Heart left ventricle (tissue), 16 donors: ENCODE measurements around the gene HAUS3. TPM values are rescaled to one million over a fixed set of nuclear protein-coding genes. Genes with fewer than 3 reads are reported as not detected.

Experiments used
- ATAC-seq, 4 donors: fragments of 200-7000 bp; cut with Tn5 transposase; one replicate each; pipeline ENCODE4 v1.9.1; 2020 to 2022; ENCODE audit warnings: moderate library complexity in 4 of 4, mild to moderate bottlenecking in 3 of 4, moderate number of reproducible peaks in 1 of 4
- DNase-seq, 5 donors: peaks; one replicate each; pipeline ENCODE4 v3.0.0-alpha.2; 2020
- H3K27ac ChIP-seq, 12 donors: fragments of 200-600 bp; sonication (generic) in 4 of 12; one replicate each; pipeline versions ENCODE4 v1.5.0 to v1.8.0; 2016 to 2022; ENCODE audit warnings: mild to moderate bottlenecking in 2 of 12
- H3K27me3 ChIP-seq, 9 donors: fragments of 200-600 bp; sonication (generic) in 2 of 9; one replicate each; pipeline versions ENCODE4 v1.5.1 to v1.8.0; 2016 to 2022; ENCODE audit warnings: mild to moderate bottlenecking in 3 of 9
- H3K36me3 ChIP-seq, 9 donors: fragments of 200-600 bp; sonication (generic) in 2 of 9; one replicate each; pipeline versions ENCODE4 v1.5.0 to v1.8.0; 2018 to 2022; ENCODE audit warnings: mild to moderate bottlenecking in 2 of 9
- H3K4me1 ChIP-seq, 12 donors: fragments of 200-600 bp; sonication (generic) in 4 of 12; one replicate each; pipeline versions ENCODE4 v1.5.0 to v1.8.0; 2016 to 2022; ENCODE audit warnings: mild to moderate bottlenecking in 3 of 12
- H3K4me3 ChIP-seq, 12 donors: fragments of 200-600 bp; sonication (generic) in 4 of 12; one replicate each; pipeline versions ENCODE4 v1.5.0 to v1.8.0; 2017 to 2022; ENCODE audit warnings: mild to moderate bottlenecking in 9 of 12, moderate library complexity in 4 of 12
- H3K9me3 ChIP-seq, 12 donors: fragments of 200-600 bp; sonication (generic) in 4 of 12; one replicate each; pipeline versions ENCODE4 v1.5.0 to v1.8.0; 2016 to 2022; ENCODE audit warnings: mild to moderate bottlenecking in 1 of 12
- CTCF ChIP-seq, 12 donors: fragments of 200-600 bp; sonication (generic) in 4 of 12; IDR thresholded peaks; one replicate each; pipeline versions ENCODE4 v1.5.0 to v1.8.0; 2018 to 2022; ENCODE audit warnings: antibody characterized with exemption in 12 of 12, mild to moderate bottlenecking in 5 of 12
- POLR2A ChIP-seq, 2 donors: fragments of 450-650 bp; IDR thresholded peaks; one replicate each; pipeline ENCODE4 v1.6.1; 2017; ENCODE audit warnings: antibody characterized with exemption in 2 of 2, mild to moderate bottlenecking in 2 of 2, moderate library complexity in 2 of 2
- WGBS, 4 donors: extraction: QIAGEN DNeasy Blood & Tissue Kit in 2 of 4; methylation state at CpG; one replicate each; pipeline versions ENCODE4 v1.1.5 to v1.1.7; 2013 to 2018; 5-methylcytosine and 5-hydroxymethylcytosine counted together
- intact Hi-C, 10 donors: fragments of 100-400 bp; cut with DNase I; formaldehyde crosslinking; loops; one replicate each; pipeline versions ENCODE4 v1.11.1 to v1.14.2; 2022
- polyA plus RNA-seq, 2 donors: library from polyadenylated mRNA; stranded (reverse); fragments of 200-250 nt; gene quantifications; one replicate each; pipeline ENCODE4 v1.2.3, GENCODE V29; 2013
- total RNA-seq, 9 donors: library from RNA; depleted of rRNA in 2 of 9; stranded (reverse); fragments of >200 nt in 2 of 9; fragmentation: NEBNext Ultra II Directional in 3 of 9; extraction: Animal tissue kit (Norgen Biotek cat#: 25700) in 3 of 9; gene quantifications; one replicate each; pipeline versions ENCODE4 v1.1.0 to v1.2.4, GENCODE V29; 2016 to 2023
- donor health status: ischemic (EF 13 %, LVEDD 7.1; RV severe dilation, severe dysfunction).
- donor health status: healthy with polysubstance abuse.
- donor health status: DM: no; HTN: yes; CAD: no.
- donor health status: DM: no; HTN: no; CAD: no.
- donor health status: ischemic (EF 25% LVEDD 6.9; RV normal size, moderate dysfunction).
- donor health status: ischemic (EF 25% LVEDD 5.7; RV mildly dilated, moderate dysfunction).
- donor health status: healthy.
- donor health status: DM: yes; HTN: yes; CAD: no.
- donor health status: ischemic (EF 35%, LVEDD 5.7; RV mildly dilated, moderate dysfunction).
- donor health status: nonischemic (EF 11% LVEDD 7.7; RV severe dilation, severe dysfunction).
- donor health status: DM: yes; HTN: yes; CAD: no.
- donor health status: PGD.
- donor health status: ischemic (EF 29% LVEDD 5.4; RV normal size, mild dysfunction).
- donor health status: nonischemic (EF 23%, LVEDD 6.1; RV moderate dilation, normal function).

HAUS3 gene
- total and polyA plus RNA-seq, 11 donors: 4.2 to 8.3 (median 6.3) TPM

DNA sequence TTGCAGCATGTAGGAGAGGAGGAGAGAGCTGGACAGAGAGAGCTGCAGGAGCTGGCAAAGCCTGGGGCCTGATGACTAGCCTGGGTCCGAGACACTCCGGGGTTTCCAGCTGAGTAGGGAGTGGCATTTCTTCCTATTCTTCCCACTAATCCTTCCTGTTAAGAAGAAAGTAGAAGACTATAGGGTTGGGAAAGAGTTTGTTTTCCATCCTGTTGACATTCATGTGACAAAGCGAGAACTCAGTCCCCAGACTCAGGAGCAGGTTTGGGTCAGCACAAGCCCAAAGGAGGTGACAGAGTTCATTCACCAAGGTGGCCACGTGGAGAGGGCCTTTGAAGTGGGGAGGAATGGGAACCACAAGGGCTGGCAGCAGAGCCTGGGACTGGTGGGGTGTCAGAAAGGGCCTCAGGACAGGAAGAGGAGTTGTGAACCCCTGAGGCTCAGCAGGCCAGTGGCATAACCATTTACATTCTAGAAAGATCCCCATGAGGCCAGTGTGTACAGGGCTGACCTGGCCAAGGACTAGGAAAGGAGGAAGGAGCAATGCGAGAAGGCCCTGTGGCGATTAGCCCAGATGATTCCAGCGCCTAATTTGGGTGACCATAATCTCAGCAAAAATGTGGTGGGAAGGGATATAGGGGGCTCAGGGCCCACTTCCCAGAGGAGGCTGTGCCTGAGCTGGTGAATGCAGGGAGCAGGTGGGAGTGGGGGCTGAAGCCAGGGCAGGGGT, 3.3 kb upstream of the HAUS3 start:
- Histone ChIP-seq H3K27me3 (no peaks in the 10 kb centered on the region), H3K9me3 (no peaks in the 10 kb centered on the region), H3K4me3 (no peak overlapping the region), H3K27ac (peak overlapping the region; percentile 12 to 81 (median 48)), H3K36me3 (peaks cover 0 to 36% (median 27%) of the 10 kb centered on the region in 9 donors), H3K4me1 (peaks cover 4 to 51% (median 36%) of the 10 kb centered on the region in 12 donors)
- ATAC-seq (no peak), DNase-seq (no peak)
- 58 to 65% (median 62%) methylated on average over 7 of the region's 7 CpGs for WGBS, 4 donors
- no peak for TF ChIP-seq CTCF (IDR thresholded peaks at IDR 0.05)
- TF ChIP-seq POLR2A (IDR thresholded peaks at IDR 0.05): no peak
- intact Hi-C loops: loop anchor here in 3 of 10 donors (10.0 kb wide), 3 partner anchors 290 to 720 kb away; partner anchors contain the start of genes FAM193A (in 1 of the 3), GRK4 (in 1 of the 3) and NOP14 (in 1 of the 3)

DNA sequence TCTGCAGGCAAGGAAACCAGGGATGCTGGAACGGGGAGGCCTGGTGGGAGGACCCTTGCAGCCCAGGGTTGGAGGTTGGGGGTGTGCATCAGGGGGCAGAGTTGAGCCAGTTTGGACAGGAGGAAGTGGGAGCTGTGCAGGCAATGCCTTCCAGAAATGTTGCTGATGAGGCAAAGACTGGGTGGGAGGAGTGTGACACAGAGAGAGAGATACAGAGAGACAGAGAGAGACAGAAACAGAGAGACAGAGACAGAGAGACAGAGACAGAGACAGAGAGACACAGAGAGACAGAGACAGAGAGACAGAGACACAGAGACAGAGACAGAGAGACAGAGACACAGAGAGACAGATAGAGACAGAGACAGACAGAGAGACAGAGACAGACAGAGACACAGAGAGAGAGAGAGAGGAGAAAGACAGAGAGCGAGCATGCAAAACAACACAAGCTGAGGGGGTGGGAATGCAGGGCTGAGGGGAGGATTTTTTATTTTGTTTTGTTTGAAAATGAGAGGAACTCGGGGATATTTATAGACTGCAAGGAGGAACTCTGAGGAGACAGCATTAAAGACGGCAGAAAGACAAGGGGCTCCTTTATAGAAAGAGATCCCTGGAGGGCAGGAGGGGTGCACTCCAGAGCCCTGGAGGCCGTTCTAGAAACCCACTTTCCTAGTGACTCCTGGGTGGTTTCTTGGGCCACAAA, 1.9 kb upstream of the HAUS3 start:
- H3K27ac ChIP-seq: peak overlapping the region; percentile 14 to 81 (median 49)
- no peaks in the 10 kb centered on the region for H3K9me3 ChIP-seq
- H3K27me3 ChIP-seq: no peaks in the 10 kb centered on the region
- peaks cover 0 to 29% (median 19%) of the 10 kb centered on the region in 9 donors for H3K36me3 ChIP-seq
- ATAC-seq: peak; percentile 11 to 54 (median 26)
- WGBS, 4 donors: 37 to 44% (median 39%) methylated on average over 5 of the region's 5 CpGs
- H3K4me3 ChIP-seq: peak overlapping the region in 4 of 12 donors; percentile 4 to 23 (median 11)
- peaks cover 4 to 64% (median 50%) of the 10 kb centered on the region in 12 donors for H3K4me1 ChIP-seq
- TF ChIP-seq CTCF (IDR thresholded peaks at IDR 0.05) (peak in 10 of 12 donors; percentile 25 to 55 (median 36)), POLR2A (IDR thresholded peaks at IDR 0.05) (no peak)
- intact Hi-C loops: loop anchor here in 8 of 10 donors (2.0 to 10.0 kb wide), 12 partner anchors 13 to 721 kb away; partner anchors contain the start of genes CFAP99 (in 3 of the 8), ZFYVE28 (in 3 of the 8), FAM193A (in 2 of the 8) and GRK4 (in 1 of the 8)
- peak in 4 of 5 donors; percentile 64 to 75 (median 70) for DNase-seq

DNA sequence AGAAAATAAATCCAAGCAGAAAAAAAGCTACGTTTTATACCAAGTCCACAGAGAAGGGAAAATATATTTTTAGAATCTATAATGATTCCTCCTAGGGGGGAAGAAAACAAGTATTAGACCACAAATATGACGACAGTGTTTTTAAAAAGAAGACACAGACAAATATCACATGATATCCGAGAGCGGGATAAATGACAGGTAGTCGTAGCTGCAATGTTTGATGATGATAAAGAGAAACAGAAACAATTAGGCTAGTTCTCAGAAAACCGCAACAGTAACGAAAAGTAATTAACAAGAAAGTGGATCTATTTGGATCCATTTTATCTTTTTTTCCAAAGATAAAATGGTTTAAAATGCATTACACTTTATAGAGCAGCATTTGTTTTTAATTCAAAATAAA, 918 bp downstream of the HAUS3 start:
- peak overlapping the region; percentile 89 to 99 (median 94) for H3K4me3 ChIP-seq
- H3K9me3 ChIP-seq: no peaks in the 10 kb centered on the region
- DNase-seq (no peak), ATAC-seq (no peak)
- H3K36me3 ChIP-seq: peaks cover 0 to 38% (median 13%) of the 10 kb centered on the region in 9 donors
- H3K4me1 ChIP-seq: peaks cover 4 to 81% (median 58%) of the 10 kb centered on the region in 12 donors
- WGBS, 4 donors: 9 to 11% (median 10%) methylated on average over 7 of the region's 7 CpGs
- H3K27ac ChIP-seq: peak overlapping the region in 7 of 12 donors; percentile 80 to 87 (median 83)
- no peak for TF ChIP-seq POLR2A (IDR thresholded peaks at IDR 0.05)
- TF ChIP-seq CTCF (IDR thresholded peaks at IDR 0.05): no peak
- no peaks in the 10 kb centered on the region for H3K27me3 ChIP-seq
- intact Hi-C loops: loop anchor here in 8 of 10 donors (5.0 to 10.0 kb wide), 9 partner anchors 171 to 724 kb away; partner anchors contain the start of genes CFAP99 (in 3 of the 8), ZFYVE28 (in 3 of the 8), FAM193A (in 2 of the 8) and GRK4 (in 1 of the 8)
